ENCODE data around the gene SEL1L2.

SEL1L2 gene

GRCh38 chr20:13900496-13900895 is 89.9 kb downstream of the SEL1L2 start (continued):
- TF ChIP-seq, protein P1, sequence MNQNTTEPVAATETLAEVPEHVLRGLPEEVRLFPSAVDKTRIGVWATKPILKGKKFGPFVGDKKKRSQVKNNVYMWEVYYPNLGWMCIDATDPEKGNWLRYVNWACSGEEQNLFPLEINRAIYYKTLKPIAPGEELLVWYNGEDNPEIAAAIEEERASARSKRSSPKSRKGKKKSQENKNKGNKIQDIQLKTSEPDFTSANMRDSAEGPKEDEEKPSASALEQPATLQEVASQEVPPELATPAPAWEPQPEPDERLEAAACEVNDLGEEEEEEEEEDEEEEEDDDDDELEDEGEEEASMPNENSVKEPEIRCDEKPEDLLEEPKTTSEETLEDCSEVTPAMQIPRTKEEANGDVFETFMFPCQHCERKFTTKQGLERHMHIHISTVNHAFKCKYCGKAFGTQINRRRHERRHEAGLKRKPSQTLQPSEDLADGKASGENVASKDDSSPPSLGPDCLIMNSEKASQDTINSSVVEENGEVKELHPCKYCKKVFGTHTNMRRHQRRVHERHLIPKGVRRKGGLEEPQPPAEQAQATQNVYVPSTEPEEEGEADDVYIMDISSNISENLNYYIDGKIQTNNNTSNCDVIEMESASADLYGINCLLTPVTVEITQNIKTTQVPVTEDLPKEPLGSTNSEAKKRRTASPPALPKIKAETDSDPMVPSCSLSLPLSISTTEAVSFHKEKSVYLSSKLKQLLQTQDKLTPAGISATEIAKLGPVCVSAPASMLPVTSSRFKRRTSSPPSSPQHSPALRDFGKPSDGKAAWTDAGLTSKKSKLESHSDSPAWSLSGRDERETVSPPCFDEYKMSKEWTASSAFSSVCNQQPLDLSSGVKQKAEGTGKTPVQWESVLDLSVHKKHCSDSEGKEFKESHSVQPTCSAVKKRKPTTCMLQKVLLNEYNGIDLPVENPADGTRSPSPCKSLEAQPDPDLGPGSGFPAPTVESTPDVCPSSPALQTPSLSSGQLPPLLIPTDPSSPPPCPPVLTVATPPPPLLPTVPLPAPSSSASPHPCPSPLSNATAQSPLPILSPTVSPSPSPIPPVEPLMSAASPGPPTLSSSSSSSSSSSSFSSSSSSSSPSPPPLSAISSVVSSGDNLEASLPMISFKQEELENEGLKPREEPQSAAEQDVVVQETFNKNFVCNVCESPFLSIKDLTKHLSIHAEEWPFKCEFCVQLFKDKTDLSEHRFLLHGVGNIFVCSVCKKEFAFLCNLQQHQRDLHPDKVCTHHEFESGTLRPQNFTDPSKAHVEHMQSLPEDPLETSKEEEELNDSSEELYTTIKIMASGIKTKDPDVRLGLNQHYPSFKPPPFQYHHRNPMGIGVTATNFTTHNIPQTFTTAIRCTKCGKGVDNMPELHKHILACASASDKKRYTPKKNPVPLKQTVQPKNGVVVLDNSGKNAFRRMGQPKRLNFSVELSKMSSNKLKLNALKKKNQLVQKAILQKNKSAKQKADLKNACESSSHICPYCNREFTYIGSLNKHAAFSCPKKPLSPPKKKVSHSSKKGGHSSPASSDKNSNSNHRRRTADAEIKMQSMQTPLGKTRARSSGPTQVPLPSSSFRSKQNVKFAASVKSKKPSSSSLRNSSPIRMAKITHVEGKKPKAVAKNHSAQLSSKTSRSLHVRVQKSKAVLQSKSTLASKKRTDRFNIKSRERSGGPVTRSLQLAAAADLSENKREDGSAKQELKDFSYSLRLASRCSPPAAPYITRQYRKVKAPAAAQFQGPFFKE (tag by site-specific recombination; IDR thresholded peaks at IDR 0.05; ENCODE audit: borderline replicate concordance): no peak
- TF ChIP-seq ZNF596 (tag by site-specific recombination; IDR thresholded peaks at IDR 0.05): no peak
- no peak for TF ChIP-seq PBX3 (CRISPR knock-in tag; IDR thresholded peaks at IDR 0.05)
- TF ChIP-seq HOXA7 (CRISPR knock-in tag; IDR thresholded peaks at IDR 0.05; ENCODE audit: borderline replicate concordance): no peak
- no peak for TF ChIP-seq KLF16 (tag by site-specific recombination; IDR thresholded peaks at IDR 0.05)
- no peak for TF ChIP-seq ZNF148 (tag by site-specific recombination; IDR thresholded peaks at IDR 0.05; ENCODE audit: borderline replicate concordance)
- no peak for TF ChIP-seq ZNF692 (tag by site-specific recombination; IDR thresholded peaks at IDR 0.05)
- no peak for TF ChIP-seq ZNF76 (tag by site-specific recombination; IDR thresholded peaks at IDR 0.05; ENCODE audit: borderline replicate concordance, low read depth)
- TF ChIP-seq GLIS1 (tag by site-specific recombination; IDR thresholded peaks at IDR 0.05): no peak

- ChIA-PET CTCF (no interaction called here), POLR2A (no interaction called here)
- Histone ChIP-seq H3K27ac (ENCODE audit: extremely low read depth, low read depth, low read length) (no peak overlapping the region), H3K4me3 (ENCODE audit: low read depth, low read length) (no peak overlapping the region), H3K4me1 (ENCODE audit: control insufficient read depth, insufficient read depth, low read length) (no peaks in the 10 kb centered on the region), H3K36me3 (ENCODE audit: control insufficient read depth in 2 of 2, insufficient read depth in 1 of 2, low read length in 2 of 2) (no peaks in the 10 kb centered on the region), H3K9me3 (ENCODE audit: control insufficient read depth, insufficient read depth, low read depth, low read length) (no peaks in the 10 kb centered on the region)
- TF ChIP-seq ZNF488 (tag by site-specific recombination; IDR thresholded peaks at IDR 0.05) (no peak), ZNF10 (tag by site-specific recombination; IDR thresholded peaks at IDR 0.05) (no peak), ZNF140 (tag by site-specific recombination; IDR thresholded peaks at IDR 0.05) (no peak), ZNF654 (tag by site-specific recombination; IDR thresholded peaks at IDR 0.05; ENCODE audit: low read depth) (0 out of 2 replicates have a peak, but pooled peaks have one; percentile 7)
These were observed 92.3 kb downstream of the SEL1L2 start for GRCh38 chr20:13898012-13898612.
